Measurements from ENCODE around the gene SOX4. TPM values are rescaled to one million over a fixed set of nuclear protein-coding genes. Genes with fewer than 3 reads are reported as not detected.

SOX4 gene
- polyA plus RNA-seq, 4 donors, result 3.8 to 27.1 (median 14.0) TPM

DNA sequence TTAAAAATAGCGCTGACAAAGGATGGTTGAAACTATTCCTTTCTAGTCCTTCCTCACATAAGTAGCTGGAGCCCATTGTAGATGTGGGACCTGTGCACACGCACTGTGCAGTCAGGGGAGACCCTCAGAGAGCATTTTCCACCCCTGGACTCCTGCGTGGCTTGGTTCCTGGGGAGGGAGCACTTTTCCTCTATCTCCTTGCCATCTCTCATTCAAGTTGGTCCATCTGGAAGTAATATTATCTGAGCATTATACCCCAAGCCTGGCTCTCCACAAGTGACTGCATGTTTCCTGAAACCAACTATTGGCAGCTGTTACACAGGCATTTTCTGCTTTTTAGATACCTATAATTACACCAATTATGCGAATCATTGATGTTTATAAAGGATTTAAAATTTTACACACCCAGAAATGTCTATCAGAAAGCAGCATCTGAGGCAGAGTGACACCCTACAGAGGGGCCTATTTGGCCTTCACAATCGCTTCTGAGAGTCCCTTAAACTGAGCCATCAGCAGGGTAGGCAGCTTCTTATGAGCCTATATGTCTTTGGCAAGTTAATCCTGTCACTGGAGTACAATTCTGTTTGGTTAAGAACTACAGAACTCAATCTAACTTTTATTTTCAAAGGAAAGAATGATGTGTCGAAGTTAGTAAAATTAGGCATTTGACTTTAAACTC, 18.7 kb downstream of the SOX4 start:
- no peaks in the 10 kb centered on the region for H3K9me3 ChIP-seq (ENCODE audit: control insufficient read depth in 2 of 2, insufficient read depth in 1 of 2, low read depth in 1 of 2, low read length in 1 of 2)
- WGBS, 3 donors, result 86 to 89% (median 88%) methylated on average over 6 of the region's 6 CpGs
- no peak overlapping the region for H3K4me3 ChIP-seq (ENCODE audit: low read depth in 1 of 3, low read length in 3 of 3)
- H3K4me1 ChIP-seq (ENCODE audit: control insufficient read depth in 3 of 3, insufficient read depth in 2 of 3, low read depth in 1 of 3, low read length in 2 of 3), result no peaks in the 10 kb centered on the region
- FAIRE-seq (no peak), DNase-seq (no peak)
- H3K36me3 ChIP-seq (ENCODE audit: control insufficient read depth in 3 of 3, insufficient read depth in 2 of 3, low read depth in 1 of 3, low read length in 3 of 3), result no peaks in the 10 kb centered on the region
- no peaks in the 10 kb centered on the region for H3K27me3 ChIP-seq (ENCODE audit: control insufficient read depth in 3 of 3, insufficient read depth in 3 of 3, low read length in 3 of 3)
- no peak overlapping the region for H3K27ac ChIP-seq (ENCODE audit: low read depth in 1 of 3, low read length in 2 of 3)

DNA sequence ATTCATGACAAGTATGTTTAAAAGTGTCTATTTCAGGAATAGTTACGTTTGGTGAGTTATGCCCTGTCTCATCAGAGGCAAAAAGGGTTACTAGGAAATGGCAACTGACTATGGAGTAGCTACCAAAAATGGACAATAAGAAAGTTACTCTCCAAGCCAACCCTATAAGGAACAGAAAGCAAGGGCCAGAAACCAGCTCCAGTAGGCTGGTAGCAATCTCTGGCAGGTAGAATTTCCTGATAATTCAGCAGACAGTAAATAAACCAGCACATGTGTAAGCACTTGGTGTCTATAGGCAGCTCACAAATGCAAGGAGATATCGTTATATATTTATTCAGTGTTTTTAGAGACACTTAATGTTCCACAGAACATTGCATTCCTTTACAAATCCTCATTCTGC, 20.3 kb downstream of the SOX4 start:
- Histone ChIP-seq H3K9me3 (ENCODE audit: control insufficient read depth in 2 of 2, insufficient read depth in 1 of 2, low read depth in 1 of 2, low read length in 1 of 2) (no peaks in the 10 kb centered on the region), H3K27me3 (ENCODE audit: control insufficient read depth in 3 of 3, insufficient read depth in 3 of 3, low read length in 3 of 3) (no peaks in the 10 kb centered on the region), H3K4me3 (ENCODE audit: low read depth in 1 of 3, low read length in 3 of 3) (no peak overlapping the region), H3K36me3 (ENCODE audit: control insufficient read depth in 3 of 3, insufficient read depth in 2 of 3, low read depth in 1 of 3, low read length in 3 of 3) (no peaks in the 10 kb centered on the region), H3K27ac (ENCODE audit: low read depth in 1 of 3, low read length in 2 of 3) (no peak overlapping the region), H3K4me1 (ENCODE audit: control insufficient read depth in 3 of 3, insufficient read depth in 2 of 3, low read depth in 1 of 3, low read length in 2 of 3) (no peaks in the 10 kb centered on the region)
- WGBS, 3 donors, result 63 to 81% (median 74%) methylated on average over 2 of the region's 2 CpGs
- FAIRE-seq (no peak), DNase-seq (no peak)

GRCh38 chr6:21614226-21614625, 20.7 kb downstream of the SOX4 start:
- no peak for DNase-seq
- no peak overlapping the region for H3K27ac ChIP-seq (ENCODE audit: low read depth in 1 of 3, low read length in 2 of 3)
- no peak for FAIRE-seq
- H3K4me1 ChIP-seq (ENCODE audit: control insufficient read depth in 3 of 3, insufficient read depth in 2 of 3, low read depth in 1 of 3, low read length in 2 of 3), result no peaks in the 10 kb centered on the region
- H3K4me3 ChIP-seq (ENCODE audit: low read depth in 1 of 3, low read length in 3 of 3), result no peak overlapping the region
- H3K9me3 ChIP-seq (ENCODE audit: control insufficient read depth in 2 of 2, insufficient read depth in 1 of 2, low read depth in 1 of 2, low read length in 1 of 2), result no peaks in the 10 kb centered on the region
- WGBS, 3 donors, result 88 to 91% (median 89%) methylated on average over 4 of the region's 4 CpGs
- no peaks in the 10 kb centered on the region for H3K27me3 ChIP-seq (ENCODE audit: control insufficient read depth in 3 of 3, insufficient read depth in 3 of 3, low read length in 3 of 3)
- no peaks in the 10 kb centered on the region for H3K36me3 ChIP-seq (ENCODE audit: control insufficient read depth in 3 of 3, insufficient read depth in 2 of 3, low read depth in 1 of 3, low read length in 3 of 3)

- no peak for DNase-seq
- H3K9me3 ChIP-seq (ENCODE audit: control insufficient read depth in 2 of 2, insufficient read depth in 1 of 2, low read depth in 1 of 2, low read length in 1 of 2), result no peaks in the 10 kb centered on the region
- FAIRE-seq, result no peak
- no peaks in the 10 kb centered on the region for H3K36me3 ChIP-seq (ENCODE audit: control insufficient read depth in 3 of 3, insufficient read depth in 2 of 3, low read depth in 1 of 3, low read length in 3 of 3)
- no peaks in the 10 kb centered on the region for H3K4me1 ChIP-seq (ENCODE audit: control insufficient read depth in 3 of 3, insufficient read depth in 2 of 3, low read depth in 1 of 3, low read length in 2 of 3)
- H3K27me3 ChIP-seq (ENCODE audit: control insufficient read depth in 3 of 3, insufficient read depth in 3 of 3, low read length in 3 of 3), result no peaks in the 10 kb centered on the region
- WGBS, 3 donors, result 62 to 67% (median 64%) methylated on average over 3 of the region's 3 CpGs
- H3K27ac ChIP-seq (ENCODE audit: low read depth in 1 of 3, low read length in 2 of 3), result no peak overlapping the region
- no peak overlapping the region for H3K4me3 ChIP-seq (ENCODE audit: low read depth in 1 of 3, low read length in 3 of 3)
Measured at GRCh38 chr6:21615504-21615903, 22.0 kb downstream of the SOX4 start.

- no peak overlapping the region for H3K27ac ChIP-seq (ENCODE audit: low read depth in 1 of 3, low read length in 2 of 3)
- no peaks in the 10 kb centered on the region for H3K36me3 ChIP-seq (ENCODE audit: control insufficient read depth in 3 of 3, insufficient read depth in 2 of 3, low read depth in 1 of 3, low read length in 3 of 3)
- no peaks in the 10 kb centered on the region for H3K27me3 ChIP-seq (ENCODE audit: control insufficient read depth in 3 of 3, insufficient read depth in 3 of 3, low read length in 3 of 3)
- H3K9me3 ChIP-seq (ENCODE audit: control insufficient read depth in 2 of 2, insufficient read depth in 1 of 2, low read depth in 1 of 2, low read length in 1 of 2), result no peaks in the 10 kb centered on the region
- DNase-seq, result no peak
- FAIRE-seq, result no peak
- H3K4me3 ChIP-seq (ENCODE audit: low read depth in 1 of 3, low read length in 3 of 3), result no peak overlapping the region
- H3K4me1 ChIP-seq (ENCODE audit: control insufficient read depth in 3 of 3, insufficient read depth in 2 of 3, low read depth in 1 of 3, low read length in 2 of 3), result no peaks in the 10 kb centered on the region
- 54 to 64% (median 63%) methylated on average over 5 of the region's 5 CpGs for WGBS, 3 donors
Measured at GRCh38 chr6:21616005-21616404, 22.5 kb downstream of the SOX4 start.

- Histone ChIP-seq H3K36me3 (ENCODE audit: control insufficient read depth in 3 of 3, insufficient read depth in 2 of 3, low read depth in 1 of 3, low read length in 3 of 3) (no peaks in the 10 kb centered on the region), H3K9me3 (ENCODE audit: control insufficient read depth in 2 of 2, insufficient read depth in 1 of 2, low read depth in 1 of 2, low read length in 1 of 2) (no peaks in the 10 kb centered on the region), H3K4me1 (ENCODE audit: control insufficient read depth in 3 of 3, insufficient read depth in 2 of 3, low read depth in 1 of 3, low read length in 2 of 3) (no peaks in the 10 kb centered on the region), H3K4me3 (ENCODE audit: low read depth in 1 of 3, low read length in 3 of 3) (no peak overlapping the region), H3K27me3 (ENCODE audit: control insufficient read depth in 3 of 3, insufficient read depth in 3 of 3, low read length in 3 of 3) (no peaks in the 10 kb centered on the region), H3K27ac (ENCODE audit: low read depth in 1 of 3, low read length in 2 of 3) (no peak overlapping the region)
- 79 to 87% (median 79%) methylated on average over 7 of the region's 7 CpGs for WGBS, 3 donors
- FAIRE-seq (no peak), DNase-seq (no peak)
Measured at GRCh38 chr6:21625642-21626041, 32.1 kb downstream of the SOX4 start.

GRCh38 chr6:21626756-21627155, 33.2 kb downstream of the SOX4 start:
- H3K9me3 ChIP-seq (ENCODE audit: control insufficient read depth in 2 of 2, insufficient read depth in 1 of 2, low read depth in 1 of 2, low read length in 1 of 2), result no peaks in the 10 kb centered on the region
- H3K27ac ChIP-seq (ENCODE audit: low read depth in 1 of 3, low read length in 2 of 3), result no peak overlapping the region
- no peaks in the 10 kb centered on the region for H3K36me3 ChIP-seq (ENCODE audit: control insufficient read depth in 3 of 3, insufficient read depth in 2 of 3, low read depth in 1 of 3, low read length in 3 of 3)
- H3K27me3 ChIP-seq (ENCODE audit: control insufficient read depth in 3 of 3, insufficient read depth in 3 of 3, low read length in 3 of 3), result no peaks in the 10 kb centered on the region
- FAIRE-seq (no peak), DNase-seq (no peak)
- no peaks in the 10 kb centered on the region for H3K4me1 ChIP-seq (ENCODE audit: control insufficient read depth in 3 of 3, insufficient read depth in 2 of 3, low read depth in 1 of 3, low read length in 2 of 3)
- no peak overlapping the region for H3K4me3 ChIP-seq (ENCODE audit: low read depth in 1 of 3, low read length in 3 of 3)
- 9 to 57% (median 10%) methylated on average over 1 of the region's 1 CpG for WGBS, 3 donors

- no peak for FAIRE-seq
- WGBS, 3 donors, result 78 to 95% (median 92%) methylated on average over 4 of the region's 4 CpGs
- H3K27ac ChIP-seq (ENCODE audit: low read depth in 1 of 3, low read length in 2 of 3), result no peak overlapping the region
- H3K4me3 ChIP-seq (ENCODE audit: low read depth in 1 of 3, low read length in 3 of 3), result no peak overlapping the region
- DNase-seq, result no peak
- H3K4me1 ChIP-seq (ENCODE audit: control insufficient read depth in 3 of 3, insufficient read depth in 2 of 3, low read depth in 1 of 3, low read length in 2 of 3), result no peaks in the 10 kb centered on the region
- H3K9me3 ChIP-seq (ENCODE audit: control insufficient read depth in 2 of 2, insufficient read depth in 1 of 2, low read depth in 1 of 2, low read length in 1 of 2), result no peaks in the 10 kb centered on the region
- no peaks in the 10 kb centered on the region for H3K36me3 ChIP-seq (ENCODE audit: control insufficient read depth in 3 of 3, insufficient read depth in 2 of 3, low read depth in 1 of 3, low read length in 3 of 3)
- no peaks in the 10 kb centered on the region for H3K27me3 ChIP-seq (ENCODE audit: control insufficient read depth in 3 of 3, insufficient read depth in 3 of 3, low read length in 3 of 3)
Measured at GRCh38 chr6:21628160-21628559, 34.6 kb downstream of the SOX4 start.

DNA sequence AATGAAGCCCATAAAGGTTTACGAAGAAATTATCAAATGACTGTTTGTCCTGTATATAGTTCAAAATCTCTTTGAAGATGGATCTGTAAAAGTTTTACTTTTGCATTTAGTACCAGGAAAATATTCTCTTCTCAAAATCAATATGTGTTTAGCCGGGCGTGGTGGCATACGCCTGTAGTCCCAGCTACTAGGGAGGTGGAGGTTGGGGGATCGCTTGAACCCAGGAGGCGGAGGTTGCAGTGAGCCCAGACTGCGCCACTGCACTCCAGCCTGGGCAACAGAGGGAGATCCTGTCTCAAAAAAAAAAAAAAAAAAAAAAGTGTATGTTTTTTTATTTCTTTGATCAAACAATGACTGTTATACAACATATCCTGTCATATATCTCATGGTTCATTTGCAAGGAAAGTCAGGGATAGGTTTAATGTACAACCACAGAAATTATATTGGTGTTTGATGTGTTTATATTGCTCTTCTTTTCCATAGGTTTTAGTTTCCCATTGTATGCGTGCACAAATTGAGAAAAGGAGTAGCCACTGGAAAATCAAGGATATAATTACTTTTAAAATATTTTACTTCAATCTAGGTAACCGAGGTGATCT, 40.1 kb downstream of the SOX4 start:
- WGBS, 3 donors, result 87 to 93% (median 89%) methylated on average over 9 of the region's 9 CpGs
- FAIRE-seq, result no peak
- Histone ChIP-seq H3K27ac (ENCODE audit: low read depth in 1 of 3, low read length in 2 of 3) (no peak overlapping the region), H3K9me3 (ENCODE audit: control insufficient read depth in 2 of 2, insufficient read depth in 1 of 2, low read depth in 1 of 2, low read length in 1 of 2) (no peaks in the 10 kb centered on the region), H3K27me3 (ENCODE audit: control insufficient read depth in 3 of 3, insufficient read depth in 3 of 3, low read length in 3 of 3) (no peaks in the 10 kb centered on the region), H3K36me3 (ENCODE audit: control insufficient read depth in 3 of 3, insufficient read depth in 2 of 3, low read depth in 1 of 3, low read length in 3 of 3) (no peaks in the 10 kb centered on the region), H3K4me3 (ENCODE audit: low read depth in 1 of 3, low read length in 3 of 3) (no peak overlapping the region), H3K4me1 (ENCODE audit: control insufficient read depth in 3 of 3, insufficient read depth in 2 of 3, low read depth in 1 of 3, low read length in 2 of 3) (no peaks in the 10 kb centered on the region)
- no peak for DNase-seq
